Measurements from ENCODE around the gene SLC26A8.

SLC26A8 gene

GRCh38 chr6:35931120-35931561 lies 93.3 kb downstream of the SLC26A8 start:
- no peaks in the 10 kb centered on the region for H4K20me1 ChIP-seq (ENCODE audit: low read depth, low read length)
- H3K27ac ChIP-seq (ENCODE audit: low read depth, low read length): no peak overlapping the region
- no peaks in the 10 kb centered on the region for H3F3A ChIP-seq (ENCODE audit: insufficient read depth)
- no peak for TF ChIP-seq CTCF (IDR thresholded peaks at IDR 0.05; ENCODE audit: insufficient read depth, low read length, poor library complexity, severe bottlenecking)
- TF ChIP-seq EZH2phosphoT487 (conservative IDR thresholded peaks at IDR 0.05; ENCODE audit: low read length): no peak
- H3K27me3 ChIP-seq (ENCODE audit: low read length): no peaks in the 10 kb centered on the region
- no peaks in the 10 kb centered on the region for H3K79me2 ChIP-seq (ENCODE audit: insufficient read depth, low read length)
- no peak overlapping the region for H3K4me3 ChIP-seq (ENCODE audit: insufficient read depth, low read length, poor library complexity, severe bottlenecking)
- H3K36me3 ChIP-seq (ENCODE audit: low read length): no peaks in the 10 kb centered on the region
- no peak overlapping the region for H2AFZ ChIP-seq (ENCODE audit: low read depth, low read length, severe bottlenecking)
- no peak overlapping the region for H3K9ac ChIP-seq (ENCODE audit: low read length)
- no peak overlapping the region for H3K4me2 ChIP-seq (ENCODE audit: low read depth, low read length, poor library complexity, severe bottlenecking)
- H3K9me3 ChIP-seq (ENCODE audit: insufficient read depth, low read length): no peaks in the 10 kb centered on the region
- no peaks in the 10 kb centered on the region for H3K9me2 ChIP-seq (replicated peaks; ENCODE audit: insufficient read depth, low read length)

GRCh38 chr6:35929601-35930000 lies 94.8 kb downstream of the SLC26A8 start:
- H3K9me2 ChIP-seq (replicated peaks; ENCODE audit: insufficient read depth, low read length): no peaks in the 10 kb centered on the region

DNA sequence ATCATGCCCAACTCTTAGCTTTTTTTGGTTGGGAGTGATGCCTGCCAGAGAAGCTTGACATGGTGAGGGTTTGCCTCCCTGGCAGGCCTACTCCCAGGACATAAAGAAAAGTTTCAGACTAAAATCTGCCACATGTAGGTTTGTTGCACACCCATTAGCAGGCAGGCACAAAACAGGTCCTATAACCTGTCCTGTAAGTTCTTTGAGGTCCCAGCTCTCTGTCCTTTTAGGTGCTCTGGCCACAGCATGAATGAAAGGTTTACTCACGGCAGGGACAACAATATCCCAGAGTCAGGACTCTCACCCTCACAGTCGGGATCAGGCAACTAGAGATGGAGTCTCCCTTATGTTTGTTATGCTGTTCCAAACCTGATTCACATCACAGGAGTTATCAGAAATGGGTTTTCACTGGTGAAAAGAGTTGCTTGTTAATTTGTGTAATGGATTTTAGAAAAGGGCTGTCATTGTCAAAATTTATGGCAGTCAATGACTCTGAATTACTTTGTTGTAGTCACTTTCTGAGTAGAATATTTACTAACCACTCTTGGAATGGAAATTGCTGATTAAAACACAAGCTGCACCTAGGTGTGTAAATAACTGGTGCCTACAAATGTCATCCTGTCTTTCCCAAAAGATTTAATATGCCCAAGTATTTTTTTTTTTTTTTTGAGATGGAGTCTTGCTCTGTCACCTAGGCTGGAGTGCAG lies 97.8 kb downstream of the SLC26A8 start:
- Histone ChIP-seq H3K36me3 (ENCODE audit: low read length) (no peaks in the 10 kb centered on the region), H4K20me1 (ENCODE audit: low read depth, low read length) (no peaks in the 10 kb centered on the region), H3K9ac (ENCODE audit: low read length) (no peak overlapping the region), H3K27ac (ENCODE audit: low read depth, low read length) (no peak overlapping the region), H3F3A (ENCODE audit: insufficient read depth) (no peaks in the 10 kb centered on the region), H3K4me2 (ENCODE audit: low read depth, low read length, poor library complexity, severe bottlenecking) (no peak overlapping the region), H3K79me2 (ENCODE audit: insufficient read depth, low read length) (peaks cover 8% of the 10 kb centered on the region; the same call in 1 of the 2 replicates), H3K9me3 (ENCODE audit: insufficient read depth, low read length) (no peaks in the 10 kb centered on the region), H3K9me2 (replicated peaks; ENCODE audit: insufficient read depth, low read length) (no peaks in the 10 kb centered on the region), H3K4me3 (ENCODE audit: insufficient read depth, low read length, poor library complexity, severe bottlenecking) (no peak overlapping the region), H2AFZ (ENCODE audit: low read depth, low read length, severe bottlenecking) (no peak overlapping the region), H3K27me3 (ENCODE audit: low read length) (no peaks in the 10 kb centered on the region)
- TF ChIP-seq CTCF (IDR thresholded peaks at IDR 0.05; ENCODE audit: insufficient read depth, low read length, poor library complexity, severe bottlenecking) (no peak), EZH2phosphoT487 (conservative IDR thresholded peaks at IDR 0.05; ENCODE audit: low read length) (no peak)

More at GRCh38 chr6:35929601-35930000, 94.8 kb downstream of the SLC26A8 start:
- Histone ChIP-seq H3K27me3 (ENCODE audit: low read length) (no peaks in the 10 kb centered on the region), H3F3A (ENCODE audit: insufficient read depth) (no peaks in the 10 kb centered on the region), H3K79me2 (ENCODE audit: insufficient read depth, low read length) (no peaks in the 10 kb centered on the region), H3K36me3 (ENCODE audit: low read length) (no peaks in the 10 kb centered on the region), H3K4me3 (ENCODE audit: insufficient read depth, low read length, poor library complexity, severe bottlenecking) (no peak overlapping the region), H3K9me3 (ENCODE audit: insufficient read depth, low read length) (no peaks in the 10 kb centered on the region), H4K20me1 (ENCODE audit: low read depth, low read length) (no peaks in the 10 kb centered on the region), H3K27ac (ENCODE audit: low read depth, low read length) (no peak overlapping the region), H2AFZ (ENCODE audit: low read depth, low read length, severe bottlenecking) (no peak overlapping the region), H3K4me2 (ENCODE audit: low read depth, low read length, poor library complexity, severe bottlenecking) (no peak overlapping the region), H3K9ac (ENCODE audit: low read length) (no peak overlapping the region)
- TF ChIP-seq CTCF (IDR thresholded peaks at IDR 0.05; ENCODE audit: insufficient read depth, low read length, poor library complexity, severe bottlenecking) (no peak), EZH2phosphoT487 (conservative IDR thresholded peaks at IDR 0.05; ENCODE audit: low read length) (no peak)
